H1 (cell line): ENCODE data around the gene DYNLT5. TPM values are rescaled to one million over a fixed set of nuclear protein-coding genes. Genes with fewer than 3 reads are reported as not detected.
A peak's percentile ranks its signal among the peaks of the same experiment; 100 is the strongest.

Experiments used
- CTCF ChIA-PET: fragments of 300-600 bp; sonication (Branson Sonifier 250); formaldehyde crosslinking; loops from one replicate; lab custom pipeline; 2021; ENCODE audit not compliant: partially characterized antibody; lab: Charles Lee
- POLR2A ChIA-PET: fragments of 300-600 bp; sonication (Branson Sonifier 250); formaldehyde crosslinking; loops from one replicate; lab custom pipeline; 2021; ENCODE audit warnings: inconsistent platforms; ENCODE audit not compliant: partially characterized antibody; lab: Charles Lee
- DNase-seq, 2 experiments: peaks; one replicate each; pipeline versions ENCODE4 v3.0.0 to v3.0.0-alpha.2; 2010 to 2022; ENCODE audit warnings: low spot score in 2 of 2, low read depth in 1 of 2, mixed read lengths in 1 of 2
- FAIRE-seq: peaks from 2 replicates; lab custom pipeline; 2011; peaks lifted over from hg19 to GRCh38; lab: Jason Lieb, UNC
- H2AFZ ChIP-seq: 2 replicates; pipeline ENCODE4 v1.8.1; 2012; ENCODE audit warnings: low read length, inconsistent platforms
- H2AK5ac ChIP-seq: 2 replicates; pipeline ENCODE4 v1.6.1; 2013; ENCODE audit warnings: low read depth, low read length
- H2BK120ac ChIP-seq: replicated peaks from 2 replicates; pipeline ENCODE3; 2013; ENCODE audit warnings: low read depth, low read length, inconsistent platforms
- H2BK12ac ChIP-seq: 2 replicates; pipeline ENCODE4 v1.6.1; 2013; ENCODE audit warnings: low read depth, low read length
- H2BK15ac ChIP-seq: 2 replicates; pipeline ENCODE4 v1.6.1; 2013; ENCODE audit warnings: low read length
- H2BK20ac ChIP-seq: 2 replicates; pipeline ENCODE4 v1.6.1; 2013; ENCODE audit warnings: low read length
- H2BK5ac ChIP-seq: 2 replicates; pipeline ENCODE4 v1.6.1; 2013; ENCODE audit warnings: low read depth, low read length
- H3K14ac ChIP-seq: 2 replicates; pipeline ENCODE4 v1.6.1; 2013; ENCODE audit warnings: inconsistent platforms; ENCODE audit not compliant: insufficient read length
- H3K18ac ChIP-seq: 2 replicates; pipeline ENCODE4 v1.6.1; 2013; ENCODE audit warnings: low read length; ENCODE audit errors: extremely low read depth
- H3K23ac ChIP-seq: 2 replicates; pipeline ENCODE4 v1.6.1; 2013; ENCODE audit warnings: inconsistent platforms; ENCODE audit not compliant: insufficient read length
- H3K23me2 ChIP-seq: 2 replicates; pipeline ENCODE4 v1.6.1; 2013; ENCODE audit warnings: low read depth, low read length
- H3K27ac ChIP-seq: 2 replicates; pipeline ENCODE4 v1.6.1; 2011; ENCODE audit warnings: low read depth, low read length, inconsistent platforms
- H3K27me3 ChIP-seq, 4 experiments: replicated peaks in 1 of 4; 1 replicate in 1 of 4; 2 replicates in 3 of 4; pipeline versions ENCODE4 v1.6.1 to v1.8.1; 2011 to 2013; ENCODE audit warnings: low read length in 3 of 4, mild to moderate bottlenecking in 3 of 4, inconsistent platforms in 2 of 4, mixed read lengths in 2 of 4, moderate library complexity in 1 of 4; ENCODE audit not compliant: control insufficient read depth in 3 of 4, insufficient read depth in 3 of 4; ENCODE audit errors: extremely low read depth in 1 of 4
- H3K36me3 ChIP-seq, 4 experiments: 2 replicates each; pipeline versions ENCODE4 v1.6.1 to v1.8.1; 2011 to 2013; ENCODE audit warnings: mild to moderate bottlenecking in 4 of 4, low read length in 3 of 4, moderate library complexity in 2 of 4, control low read depth in 1 of 4, inconsistent platforms in 1 of 4; ENCODE audit not compliant: insufficient read depth in 4 of 4, control insufficient read depth in 2 of 4
- H3K4ac ChIP-seq: replicated peaks from 2 replicates; pipeline ENCODE3; 2013; ENCODE audit warnings: low read length, low read depth, mixed read lengths, inconsistent platforms; ENCODE audit not compliant: insufficient read length
- H3K4me1 ChIP-seq, 4 experiments: replicated peaks in 1 of 4; 1 replicate in 1 of 4; 2 replicates in 3 of 4; pipeline versions ENCODE4 v1.6.1 to v1.8.1; 2011 to 2013; ENCODE audit warnings: low read length in 3 of 4, inconsistent platforms in 2 of 4, mixed read lengths in 1 of 4; ENCODE audit not compliant: insufficient read depth in 4 of 4, control insufficient read depth in 3 of 4
- H3K4me2 ChIP-seq, 2 experiments: 2 replicates each; pipeline versions ENCODE4 v1.6.1 to v1.8.1; 2011 to 2013; ENCODE audit warnings: low read depth in 2 of 2, low read length in 2 of 2, control low read depth in 1 of 2, inconsistent platforms in 1 of 2, mild to moderate bottlenecking in 1 of 2; ENCODE audit not compliant: insufficient read depth in 1 of 2
- H3K4me3 ChIP-seq, 4 experiments: fragments of 200-600, 300-600 bp in 1 of 4; sonication (generic), shearing (Covaris generic), sonication (Bioruptor Twin) in 1 of 4; 2 replicates each; pipeline versions ENCODE4 v1.5.1 to v1.8.1; 2011 to 2016; ENCODE audit warnings: low read length in 4 of 4, low read depth in 3 of 4, control low read depth in 2 of 4, inconsistent platforms in 2 of 4, mild to moderate bottlenecking in 2 of 4, mixed read lengths in 1 of 4, moderate library complexity in 1 of 4; ENCODE audit not compliant: insufficient read depth in 2 of 4; ENCODE audit errors: extremely low read depth in 1 of 4
- H3K56ac ChIP-seq: replicated peaks from 2 replicates; pipeline ENCODE3; 2013; ENCODE audit warnings: low read depth, mild to moderate bottlenecking, mixed read lengths, low read length, inconsistent platforms; ENCODE audit not compliant: insufficient read length
- H3K79me1 ChIP-seq: 2 replicates; pipeline ENCODE4 v1.6.1; 2013; ENCODE audit warnings: low read depth, low read length, control low read depth
- H3K79me2 ChIP-seq, 2 experiments: 2 replicates each; pipeline versions ENCODE4 v1.6.1 to v1.8.1; 2012 to 2013; ENCODE audit warnings: low read length in 2 of 2, mild to moderate bottlenecking in 2 of 2, inconsistent platforms in 1 of 2; ENCODE audit not compliant: insufficient read depth in 2 of 2, control insufficient read depth in 1 of 2
- H3K9ac ChIP-seq, 4 experiments: replicated peaks in 1 of 4; 1 replicate in 1 of 4; 2 replicates in 3 of 4; pipeline versions ENCODE4 v1.6.1 to v1.8.1; 2011 to 2013; ENCODE audit warnings: low read depth in 3 of 4, low read length in 3 of 4, control low read depth in 2 of 4, mild to moderate bottlenecking in 2 of 4, moderate library complexity in 2 of 4, inconsistent platforms in 1 of 4; ENCODE audit errors: extremely low read depth in 1 of 4
- H3K9me3 ChIP-seq, 2 experiments: 2 replicates each; pipeline versions ENCODE4 v1.6.1 to v1.8.1; 2012 to 2013; ENCODE audit warnings: mild to moderate bottlenecking in 2 of 2, moderate library complexity in 2 of 2, control low read depth in 1 of 2, inconsistent platforms in 1 of 2, low read depth in 1 of 2, low read length in 1 of 2, mixed read lengths in 1 of 2; ENCODE audit not compliant: insufficient read depth in 2 of 2
- H4K20me1 ChIP-seq, 2 experiments: replicated peaks in 1 of 2; 2 replicates each; pipeline versions ENCODE3 to v1.8.1; 2011 to 2013; ENCODE audit warnings: inconsistent platforms in 2 of 2, low read length in 2 of 2, mild to moderate bottlenecking in 1 of 2; ENCODE audit not compliant: insufficient read depth in 2 of 2, control insufficient read depth in 1 of 2
- H4K5ac ChIP-seq: 2 replicates; pipeline ENCODE4 v1.6.1; 2013; ENCODE audit warnings: low read length, low read depth, mixed read lengths, inconsistent platforms; ENCODE audit not compliant: insufficient read length
- H4K8ac ChIP-seq: 2 replicates; pipeline ENCODE4 v1.8.0; 2013; ENCODE audit warnings: mild to moderate bottlenecking, moderate library complexity, low read length, inconsistent platforms; ENCODE audit not compliant: insufficient read depth; ENCODE audit errors: extremely low read depth
- H4K91ac ChIP-seq: replicated peaks from 2 replicates; pipeline ENCODE3; 2013; ENCODE audit warnings: low read length, mixed read lengths, inconsistent platforms; ENCODE audit not compliant: insufficient read length
- CBX5 ChIP-seq: fragments of 300-800, 300-1000 bp; sonication (generic); IDR thresholded peaks from 2 replicates; pipeline ENCODE4 v1.7.1; 2016; ENCODE audit warnings: antibody characterized with exemption, low read length, low read depth
- CREB1 ChIP-seq: IDR thresholded peaks from 2 replicates; pipeline ENCODE4 v1.6.1; 2012; ENCODE audit warnings: inconsistent platforms
- HDAC2 ChIP-seq, 2 experiments: fragments of 300-600 bp in 1 of 2; sonication (generic) in 1 of 2; IDR thresholded peaks; 2 replicates each; pipeline ENCODE4 v1.6.1; 2011 to 2012; ENCODE audit warnings: low read depth in 2 of 2, low read length in 2 of 2, mild to moderate bottlenecking in 2 of 2, moderate library complexity in 2 of 2, borderline replicate concordance in 1 of 2, inconsistent platforms in 1 of 2
- TAF1 ChIP-seq: IDR thresholded peaks from 2 replicates; pipeline ENCODE4 v1.6.1; 2011; ENCODE audit warnings: mild to moderate bottlenecking, low read depth, low read length
- TAF7 ChIP-seq: optimal IDR thresholded peaks from 2 replicates; pipeline ENCODE3; 2011; ENCODE audit warnings: low read depth, mild to moderate bottlenecking, inconsistent platforms, low read length, moderate library complexity, borderline replicate concordance
- ZNF274 ChIP-seq: IDR thresholded peaks from 2 replicates; pipeline ENCODE4 v1.7.0; 2012; ENCODE audit warnings: low read length, borderline replicate concordance; ENCODE audit errors: extremely low read depth
- WGBS, 2 experiments: shearing (Covaris generic) in 1 of 2; methylation state at CpG; one replicate each; pipeline versions ENCODE4 v1.1.6 to v1.1.7; 2013 to 2015; ENCODE audit warnings: low lambda C conversion rate in 2 of 2, mixed read lengths in 2 of 2, inconsistent platforms in 1 of 2, low coverage in 1 of 2, missing lambda C conversion rate in 1 of 2; ENCODE audit not compliant: insufficient replicate concordance in 2 of 2, insufficient coverage in 1 of 2, insufficient read length in 1 of 2; ENCODE audit errors: extremely low coverage in 1 of 2, missing lambda C conversion rate in 1 of 2; 5-methylcytosine and 5-hydroxymethylcytosine counted together
- long read RNA-seq, 2 experiments: library from RNA in 1 of 2; library from capped mRNA in 1 of 2; stranded (forward); transcript quantifications; one replicate each; pipeline ENCODE4 v2.0.0, GENCODE V29; 2021; ENCODE audit warnings: inconsistent platforms in 1 of 2
- polyA minus RNA-seq, 3 experiments: library from RNA; depleted of rRNA, polyadenylated mRNA; stranded (reverse); fragments of >200 nt; gene quantifications; 1 replicate in 2 of 3; 2 replicates in 1 of 3; pipeline ENCODE4 v1.2.3, GENCODE V29; 2011
- polyA plus RNA-seq, 7 experiments: library from polyadenylated mRNA; depleted of rRNA in 3 of 7; stranded (reverse) in 5 of 7; unstranded in 2 of 7; fragments of >200 nt in 5 of 7; fragments of 200-250 nt in 2 of 7; gene quantifications; 1 replicate in 5 of 7; 2 replicates in 1 of 7; 4 replicates in 1 of 7; pipeline versions ENCODE4 v1.2.1 to v1.2.3, GENCODE V29; 2011 to 2013; ENCODE audit warnings: missing spikeins in 2 of 7, mixed read lengths in 2 of 7
- total RNA-seq: library from RNA; stranded (reverse); fragmentation: NEBNext Ultra II Directional; extraction: Animal tissue kit (Norgen Biotek cat#: 25700); gene quantifications from 2 replicates; pipeline ENCODE4 v1.2.1, GENCODE V29; 2021
- TF ChIP-seq, protein P1 (sequence below): IDR thresholded peaks from 2 replicates; pipeline ENCODE4 v1.6.1; 2011; ENCODE audit warnings: low read length, improper control_type of control experiment

Gene DYNLT5, protein sequence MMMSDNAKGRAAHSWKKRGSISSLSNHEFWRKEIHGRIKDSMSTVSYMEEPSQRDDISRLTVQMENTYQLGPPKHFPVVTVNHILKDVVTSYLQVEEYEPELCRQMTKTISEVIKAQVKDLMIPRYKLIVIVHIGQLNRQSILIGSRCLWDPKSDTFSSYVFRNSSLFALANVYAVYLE
- total RNA-seq = 0.93 and 1.2 TPM in 2 replicates
- polyA plus RNA-seq (2011; rRNA removed) = 0.38 and 1.5 TPM in 2 replicates
- polyA plus RNA-seq (2011; cell fraction: cytosol; rRNA removed) = 1.4 TPM
- polyA plus RNA-seq (2011; cell fraction: nucleus; rRNA removed) = 2.2 TPM
- polyA plus RNA-seq (2012, experiment 1 of 2) = 0.71 to 1.3 TPM (median 0.90 TPM) in 4 replicates
- 0.62 TPM for polyA plus RNA-seq (2012, experiment 2 of 2)
- 1.7 TPM for polyA plus RNA-seq (2013, experiment 1 of 2)
- polyA plus RNA-seq (2013, experiment 2 of 2) = 2.0 TPM
- polyA minus RNA-seq (2011; rRNA and poly(A)+ RNA removed) = 0.57 and 4.3 TPM in 2 replicates
- not detected for polyA minus RNA-seq (2011; cell fraction: cytosol; rRNA and poly(A)+ RNA removed)
- 3.7 TPM for polyA minus RNA-seq (2011; cell fraction: nucleus; rRNA and poly(A)+ RNA removed)
- long read RNA-seq, experiment 1 = 0 reads
- long read RNA-seq, experiment 2, partial matches to known transcripts = 0 of 1 reads
- long read RNA-seq, experiment 2, other reads (novel, unspliced or antisense) = 0 of 1 reads

DNA sequence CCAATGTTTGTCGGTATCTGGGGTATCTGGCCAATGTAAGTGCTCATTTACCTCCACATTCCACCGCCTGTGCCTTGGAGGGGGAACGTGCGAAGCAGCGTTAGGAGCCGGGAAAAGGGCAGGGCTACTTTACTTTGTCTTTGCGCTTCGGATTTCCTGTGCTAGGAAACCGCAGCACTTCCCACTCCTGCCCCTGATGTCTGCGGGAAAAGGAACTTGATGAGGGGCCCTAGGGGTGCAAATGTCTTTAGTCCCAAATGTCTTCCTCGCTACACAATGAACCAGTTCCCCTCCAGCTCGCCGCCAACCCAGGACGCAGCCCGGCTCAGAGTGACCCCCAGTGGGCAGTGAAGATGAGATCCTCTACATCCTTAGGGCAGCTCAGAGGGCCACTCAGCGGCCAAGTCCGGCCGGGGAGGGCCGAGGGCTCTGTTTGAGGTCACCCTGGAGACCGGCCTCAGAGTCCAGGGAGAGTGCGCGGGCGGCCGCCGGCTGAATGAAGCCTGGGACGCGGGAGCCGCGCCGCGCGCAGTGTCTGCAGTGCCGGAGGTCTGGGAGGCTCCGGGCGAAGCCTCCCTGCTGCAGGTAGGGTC lies at the start of gene DYNLT5:
TSS of gene DYNLT5 (plus strand) at position 460 of the 593 bp plus-strand sequence. CDS start 2,200 bp downstream, outside the sequence.
- Histone ChIP-seq H3K4me1 (peaks cover 0 to 8% (median 4%) of the 10 kb centered on the region in 4 experiments; a peak in 4 of 7 replicates), H4K5ac (no peak within 1 kb of the TSS), H3K27ac (no peak within 1 kb of the TSS), H3K4me2 (peak within 1 kb of the TSS; percentile 69 to 73), H2BK5ac (no peak within 1 kb of the TSS), H3K23ac (no peak within 1 kb of the TSS), H3K27me3 (peaks cover 1 to 10% (median 5%) of the 10 kb centered on the region in 4 experiments), H4K20me1 (no peaks in the 10 kb centered on the region), H4K91ac (no peak within 1 kb of the TSS), H3K4me3 (peak within 1 kb of the TSS; percentile 44 to 62 (median 46)), H2BK120ac (peak within 1 kb of the TSS; percentile 24), H2AK5ac (peak within 1 kb of the TSS; percentile 71; the same call in 1 of the 2 replicates), H3K9ac (peak within 1 kb of the TSS in 2 of 4 experiments; percentile 9 to 15; a peak in 4 of 7 replicates), H2BK15ac (peak within 1 kb of the TSS; percentile 62; the same call in 1 of the 2 replicates), H4K8ac (no peak within 1 kb of the TSS; the same call in 1 of the 2 replicates), H3K9me3 (no peaks in the 10 kb centered on the region), H3K79me2 (no peaks in the 10 kb centered on the region), H2BK20ac (no peak within 1 kb of the TSS), H3K18ac (peak within 1 kb of the TSS; percentile 36; the same call in 1 of the 2 replicates), H2BK12ac (no peak within 1 kb of the TSS; the same call in 1 of the 2 replicates), H3K56ac (no peak within 1 kb of the TSS), H3K79me1 (no peaks in the 10 kb centered on the region), H3K14ac (no peak within 1 kb of the TSS), H3K23me2 (peaks cover 9% of the 10 kb centered on the region), H3K36me3 (no peaks in the 10 kb centered on the region), H3K4ac (no peak within 1 kb of the TSS), H2AFZ (peak within 1 kb of the TSS; percentile 57)
- 4% methylated on average over 22 of the region's 35 CpGs; no CpG with 5 or more reads in 1 of the 2 experiments for WGBS, 2 experiments
- ChIA-PET CTCF (interaction anchor here (0.6 to 1.2 kb wide), 4 partner anchors 20 to 195 kb away, joined by 3 to 4 read pairs (median 3); no protein-coding TSS in a partner anchor), POLR2A (interaction anchor here (0.7 to 1.5 kb wide), 2 partner anchors 13 to 27 kb away, joined by 3 read pairs; no protein-coding TSS in a partner anchor)
- peak; percentile 60 for FAIRE-seq
- peak in 1 of 2 experiments; percentile 79 for DNase-seq
- no peak for TF ChIP-seq HDAC2 (IDR thresholded peaks at IDR 0.05; ENCODE audit: borderline replicate concordance in 1 of 2, low read depth in 2 of 2, low read length in 2 of 2)
- TF ChIP-seq ZNF274 = no peak
- peak; percentile 30 for TF ChIP-seq TAF7
- no peak for TF ChIP-seq CREB1
- TF ChIP-seq, protein P1, sequence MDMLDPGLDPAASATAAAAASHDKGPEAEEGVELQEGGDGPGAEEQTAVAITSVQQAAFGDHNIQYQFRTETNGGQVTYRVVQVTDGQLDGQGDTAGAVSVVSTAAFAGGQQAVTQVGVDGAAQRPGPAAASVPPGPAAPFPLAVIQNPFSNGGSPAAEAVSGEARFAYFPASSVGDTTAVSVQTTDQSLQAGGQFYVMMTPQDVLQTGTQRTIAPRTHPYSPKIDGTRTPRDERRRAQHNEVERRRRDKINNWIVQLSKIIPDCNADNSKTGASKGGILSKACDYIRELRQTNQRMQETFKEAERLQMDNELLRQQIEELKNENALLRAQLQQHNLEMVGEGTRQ = no peak
- TF ChIP-seq CBX5 = no peak
- no peak for TF ChIP-seq TAF1
